NT2/D1 (cell line): ENCODE results near the gene LRRC8B.

Source experiments
- DNase-seq: peaks from one replicate; pipeline ENCODE4 v3.0.0-alpha.2; 2011; ENCODE audit warnings: low read depth, low spot score
- H3K27me3 ChIP-seq: 2 replicates; pipeline ENCODE4 v1.6.0; 2011; ENCODE audit warnings: mild to moderate bottlenecking; ENCODE audit not compliant: insufficient read length, insufficient read depth
- H3K36me3 ChIP-seq: 2 replicates; pipeline ENCODE4 v1.6.1; 2011; ENCODE audit warnings: mild to moderate bottlenecking, low read length, mixed read lengths; ENCODE audit not compliant: insufficient read depth, insufficient read length
- H3K4me1 ChIP-seq: 2 replicates; pipeline ENCODE4 v1.5.1; 2011; ENCODE audit not compliant: insufficient read depth, insufficient read length
- H3K4me3 ChIP-seq: 2 replicates; pipeline ENCODE4 v1.5.1; 2011; ENCODE audit warnings: low read depth; ENCODE audit not compliant: insufficient read length
- H3K9ac ChIP-seq: 2 replicates; pipeline ENCODE4 v1.6.0; 2011; ENCODE audit warnings: low read depth; ENCODE audit not compliant: insufficient read length
- H3K9me3 ChIP-seq: 2 replicates; pipeline ENCODE4 v1.5.1; 2011; ENCODE audit warnings: mild to moderate bottlenecking, low read length; ENCODE audit not compliant: insufficient read depth
- SUZ12 ChIP-seq: IDR thresholded peaks from 2 replicates; pipeline ENCODE4 v1.6.1; 2011; ENCODE audit not compliant: insufficient read length, insufficient read depth; ENCODE audit errors: extremely low read depth
- YY1 ChIP-seq: IDR thresholded peaks from 2 replicates; pipeline ENCODE4 v1.6.1; 2011; ENCODE audit not compliant: insufficient read length, insufficient read depth
- ZNF274 ChIP-seq: IDR thresholded peaks from 2 replicates; pipeline ENCODE4 v1.6.1; 2011; ENCODE audit warnings: mild to moderate bottlenecking, low read depth, low read length

The LRRC8B gene

DNA sequence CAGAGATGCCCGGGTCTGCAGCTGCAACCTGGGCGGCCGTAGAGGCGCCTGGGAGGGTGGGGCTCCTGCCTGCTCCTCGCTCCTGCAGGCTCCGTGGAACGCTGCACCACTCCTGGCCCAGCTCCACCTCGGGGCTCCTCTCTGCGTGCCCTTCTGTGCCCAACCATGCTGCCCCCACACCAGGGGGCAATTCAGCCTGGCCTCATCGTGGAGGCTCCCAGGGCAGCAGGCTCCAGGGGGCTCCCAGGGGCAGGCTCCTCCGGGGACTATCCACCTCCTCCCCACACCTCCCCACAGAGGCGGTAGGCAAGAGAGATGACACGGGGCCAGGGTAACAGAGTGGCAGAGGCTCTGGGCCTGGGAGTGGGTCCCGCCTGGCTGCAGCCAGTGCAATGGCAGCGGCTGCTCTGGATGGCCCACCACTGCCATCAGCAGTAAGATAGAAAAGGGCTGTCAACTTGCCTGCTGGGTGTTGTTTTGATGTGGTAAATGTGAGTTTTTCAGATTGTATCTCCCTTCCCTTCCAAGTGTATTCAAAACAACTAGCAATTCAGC lies 85.9 kb downstream of the LRRC8B start:
- Histone ChIP-seq H3K9me3 (no peaks in the 10 kb centered on the region), H3K27me3 (no peaks in the 10 kb centered on the region), H3K9ac (no peak overlapping the region), H3K4me1 (no peaks in the 10 kb centered on the region), H3K4me3 (no peak overlapping the region), H3K36me3 (no peaks in the 10 kb centered on the region)
- DNase-seq, result no peak
- TF ChIP-seq ZNF274 (no peak), SUZ12 (no peak), YY1 (no peak)

DNA sequence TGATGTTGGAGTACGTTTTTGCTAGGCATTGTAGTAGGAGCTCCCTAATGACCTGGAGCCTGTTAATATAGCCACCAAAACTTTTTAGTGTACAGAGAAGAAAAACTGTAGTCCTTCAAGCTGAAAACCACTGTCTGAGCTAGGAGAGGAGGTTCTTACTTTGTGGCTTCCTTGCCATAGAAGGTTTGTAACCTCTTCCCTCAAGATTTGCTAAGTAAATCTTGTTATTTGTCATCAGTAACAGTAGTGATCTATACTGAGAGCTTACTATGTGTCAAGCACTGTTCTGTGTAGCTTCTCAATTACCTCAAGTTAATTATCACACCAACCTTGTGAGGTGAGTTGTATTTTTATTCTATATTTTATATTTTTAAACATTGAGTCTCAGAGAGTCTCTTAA lies 87.1 kb downstream of the LRRC8B start:
- H3K4me1 ChIP-seq, result no peaks in the 10 kb centered on the region
- no peaks in the 10 kb centered on the region for H3K27me3 ChIP-seq
- H3K9ac ChIP-seq, result no peak overlapping the region
- no peaks in the 10 kb centered on the region for H3K36me3 ChIP-seq
- no peaks in the 10 kb centered on the region for H3K9me3 ChIP-seq
- no peak overlapping the region for H3K4me3 ChIP-seq
- DNase-seq, result no peak
- no peak for TF ChIP-seq SUZ12
- TF ChIP-seq YY1, result no peak
- TF ChIP-seq ZNF274, result no peak

DNA sequence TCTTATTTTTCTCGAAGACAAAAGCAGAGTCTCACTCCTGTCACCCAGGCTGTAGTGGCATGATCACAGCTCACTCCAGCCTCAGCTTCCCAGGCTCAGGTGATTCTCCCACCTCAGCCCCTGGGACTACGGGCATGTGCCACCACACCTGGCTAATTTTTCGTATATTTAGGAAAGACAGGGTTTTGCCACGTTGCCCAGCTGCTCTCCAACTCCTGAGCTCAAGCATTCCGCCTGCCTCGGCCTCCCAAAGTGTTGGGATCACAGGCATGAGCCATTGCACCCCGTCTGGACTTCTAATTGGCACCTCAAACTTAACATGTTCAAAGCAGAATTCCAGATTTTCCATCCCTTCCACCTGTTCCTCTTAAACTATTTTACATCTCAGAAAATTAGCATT lies 89.3 kb downstream of the LRRC8B start:
- Histone ChIP-seq H3K4me1 (no peaks in the 10 kb centered on the region), H3K9ac (no peak overlapping the region), H3K4me3 (no peak overlapping the region), H3K36me3 (no peaks in the 10 kb centered on the region), H3K9me3 (peaks cover 18% of the 10 kb centered on the region), H3K27me3 (no peaks in the 10 kb centered on the region)
- no peak for TF ChIP-seq YY1
- TF ChIP-seq ZNF274, result no peak
- TF ChIP-seq SUZ12, result no peak
- DNase-seq, result no peak

DNA sequence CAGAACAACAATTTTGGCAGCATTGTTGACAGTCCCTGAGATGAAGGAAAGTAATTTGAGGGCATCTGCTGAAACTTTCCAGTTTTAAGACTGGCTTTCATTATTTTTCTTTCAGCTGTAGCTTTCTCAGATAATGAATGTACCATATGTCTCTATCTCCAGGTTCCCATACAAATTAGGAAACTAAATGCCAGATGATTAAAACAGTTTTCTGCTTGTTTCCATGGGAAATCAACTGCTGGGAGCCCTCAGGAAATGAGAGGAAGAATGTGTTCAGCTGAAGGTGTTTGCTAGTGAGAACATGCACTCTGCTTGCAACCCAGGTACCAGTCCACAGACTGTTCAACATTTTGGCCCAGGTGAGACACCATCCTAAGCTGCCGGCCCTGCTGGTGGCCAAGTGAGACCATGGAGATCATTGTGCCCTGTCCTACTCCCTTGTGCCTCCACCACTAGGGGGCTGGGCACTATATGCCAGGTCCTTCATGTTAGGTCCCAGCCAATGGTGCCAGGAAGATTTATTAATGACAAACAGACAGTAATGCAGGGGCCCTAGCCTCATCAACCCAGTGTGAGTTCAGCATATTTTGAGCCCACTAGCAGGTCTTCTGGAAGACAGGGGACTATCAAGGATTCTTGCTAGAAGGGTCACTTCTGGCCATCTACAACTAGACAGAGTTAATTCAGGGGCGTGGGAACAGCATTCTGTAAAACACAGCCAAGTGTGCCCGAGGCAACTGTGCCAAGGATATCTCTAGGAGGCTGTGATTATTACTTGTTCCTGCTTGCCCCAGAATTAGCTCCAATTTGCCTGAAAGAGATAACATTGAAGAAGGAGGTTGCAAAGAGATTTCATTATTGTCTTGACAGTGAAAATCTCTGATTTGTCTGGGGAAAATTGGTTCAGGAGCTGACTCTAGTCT lies 91.3 kb downstream of the LRRC8B start:
- TF ChIP-seq ZNF274, result no peak
- TF ChIP-seq YY1, result no peak
- no peak for TF ChIP-seq SUZ12
- no peak for DNase-seq
- no peak overlapping the region for H3K4me3 ChIP-seq
- no peak overlapping the region for H3K9ac ChIP-seq
- no peaks in the 10 kb centered on the region for H3K27me3 ChIP-seq
- H3K36me3 ChIP-seq, result no peaks in the 10 kb centered on the region
- no peaks in the 10 kb centered on the region for H3K4me1 ChIP-seq
- peaks cover 20% of the 10 kb centered on the region for H3K9me3 ChIP-seq

DNA sequence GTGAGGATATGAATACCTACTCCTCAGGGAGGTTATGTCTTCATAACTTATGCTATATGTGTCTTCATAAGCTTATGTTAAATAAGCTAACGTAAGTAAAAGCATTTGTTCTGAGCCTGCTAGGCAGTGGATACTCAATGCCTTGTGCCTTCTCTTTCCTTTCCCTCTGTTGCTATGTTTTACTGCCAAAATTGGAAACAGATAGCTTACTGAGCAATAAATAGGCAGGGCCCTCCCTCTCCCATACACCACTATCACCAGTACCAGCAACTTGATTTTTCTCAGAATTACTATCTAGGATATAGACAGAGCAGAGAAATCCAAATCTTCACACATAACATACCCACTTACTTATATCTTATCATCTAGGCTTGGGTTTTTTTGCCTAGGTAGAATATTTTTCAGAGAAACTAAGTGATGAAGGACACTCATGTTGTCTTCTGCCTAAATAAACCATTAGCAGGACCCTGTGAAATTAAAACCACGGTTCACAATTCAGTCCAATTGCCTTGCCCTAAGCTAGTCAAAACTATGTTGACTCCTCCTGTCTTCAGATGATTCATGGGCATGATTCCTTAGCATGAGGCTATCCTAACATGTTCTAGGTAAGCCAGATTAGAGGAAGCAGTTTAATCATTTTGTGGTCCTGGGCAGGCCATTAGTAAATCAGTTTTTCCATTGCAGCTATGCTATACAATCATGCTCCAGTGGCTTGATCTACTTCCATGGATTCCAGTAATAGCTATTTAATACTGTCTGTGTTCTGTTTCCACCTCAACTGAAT lies 92.4 kb downstream of the LRRC8B start:
- TF ChIP-seq ZNF274, result no peak
- no peak for TF ChIP-seq SUZ12
- TF ChIP-seq YY1, result no peak
- H3K36me3 ChIP-seq, result no peaks in the 10 kb centered on the region
- no peak overlapping the region for H3K9ac ChIP-seq
- no peaks in the 10 kb centered on the region for H3K4me1 ChIP-seq
- H3K27me3 ChIP-seq, result no peaks in the 10 kb centered on the region
- peaks cover 20% of the 10 kb centered on the region for H3K9me3 ChIP-seq
- H3K4me3 ChIP-seq, result no peak overlapping the region
- DNase-seq, result no peak

DNA sequence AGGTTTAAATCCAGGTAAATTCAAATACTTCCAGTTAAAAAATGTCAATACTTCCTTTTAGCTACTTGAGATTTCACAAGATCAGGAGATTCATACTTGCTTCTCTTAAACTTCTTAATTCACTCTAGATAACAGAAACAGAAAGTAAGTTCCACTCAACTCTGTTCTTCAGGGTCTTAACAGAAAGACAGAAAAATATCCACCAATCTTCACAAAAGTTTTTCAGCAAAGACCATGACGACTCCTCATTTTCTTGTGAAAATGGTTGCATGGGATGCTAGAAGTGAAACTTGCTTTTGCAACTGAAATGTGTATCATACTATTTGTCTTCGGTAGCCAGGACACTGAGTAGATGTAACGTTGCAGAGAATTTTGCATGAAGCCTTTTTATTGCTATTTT lies 96.0 kb downstream of the LRRC8B start:
- Histone ChIP-seq H3K4me1 (no peaks in the 10 kb centered on the region), H3K9ac (no peak overlapping the region), H3K27me3 (no peaks in the 10 kb centered on the region), H3K36me3 (no peaks in the 10 kb centered on the region), H3K4me3 (no peak overlapping the region), H3K9me3 (peaks cover 20% of the 10 kb centered on the region)
- no peak for TF ChIP-seq ZNF274
- TF ChIP-seq SUZ12, result no peak
- TF ChIP-seq YY1, result no peak
- no peak for DNase-seq

DNA sequence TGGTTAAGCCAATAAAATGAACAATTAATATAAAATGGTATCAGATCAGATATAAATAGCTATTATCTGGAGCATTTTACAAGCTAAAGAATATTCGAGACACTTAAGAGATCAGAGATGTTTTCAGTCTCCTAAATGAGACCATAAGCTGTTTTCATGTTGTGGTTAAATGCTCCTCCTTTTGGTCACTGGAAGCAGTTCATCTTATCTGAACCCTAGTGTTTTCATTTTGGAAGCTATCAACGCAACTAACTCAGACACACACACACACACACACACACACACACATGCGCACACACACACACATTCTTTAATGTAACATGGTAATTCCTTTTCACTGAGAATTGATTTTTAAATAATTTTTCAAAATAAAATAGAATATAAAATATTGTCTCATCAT lies 98.3 kb downstream of the LRRC8B start:
- Histone ChIP-seq H3K9me3 (peaks cover 12% of the 10 kb centered on the region), H3K36me3 (no peaks in the 10 kb centered on the region), H3K27me3 (no peaks in the 10 kb centered on the region), H3K4me1 (no peaks in the 10 kb centered on the region), H3K9ac (no peak overlapping the region), H3K4me3 (no peak overlapping the region)
- TF ChIP-seq YY1, result no peak
- TF ChIP-seq SUZ12, result no peak
- TF ChIP-seq ZNF274, result no peak
- DNase-seq, result no peak
